Iris pigment epithelial cell (primary cell): ENCODE results near the gene CCDC88B.
A peak's percentile ranks its signal among the peaks of the same experiment; 100 is the strongest.

Experiments
- DNase-seq: peaks from one replicate; pipeline ENCODE4 v3.0.0-alpha.2; 2011; ENCODE audit warnings: low read depth

CCDC88B gene

DNA sequence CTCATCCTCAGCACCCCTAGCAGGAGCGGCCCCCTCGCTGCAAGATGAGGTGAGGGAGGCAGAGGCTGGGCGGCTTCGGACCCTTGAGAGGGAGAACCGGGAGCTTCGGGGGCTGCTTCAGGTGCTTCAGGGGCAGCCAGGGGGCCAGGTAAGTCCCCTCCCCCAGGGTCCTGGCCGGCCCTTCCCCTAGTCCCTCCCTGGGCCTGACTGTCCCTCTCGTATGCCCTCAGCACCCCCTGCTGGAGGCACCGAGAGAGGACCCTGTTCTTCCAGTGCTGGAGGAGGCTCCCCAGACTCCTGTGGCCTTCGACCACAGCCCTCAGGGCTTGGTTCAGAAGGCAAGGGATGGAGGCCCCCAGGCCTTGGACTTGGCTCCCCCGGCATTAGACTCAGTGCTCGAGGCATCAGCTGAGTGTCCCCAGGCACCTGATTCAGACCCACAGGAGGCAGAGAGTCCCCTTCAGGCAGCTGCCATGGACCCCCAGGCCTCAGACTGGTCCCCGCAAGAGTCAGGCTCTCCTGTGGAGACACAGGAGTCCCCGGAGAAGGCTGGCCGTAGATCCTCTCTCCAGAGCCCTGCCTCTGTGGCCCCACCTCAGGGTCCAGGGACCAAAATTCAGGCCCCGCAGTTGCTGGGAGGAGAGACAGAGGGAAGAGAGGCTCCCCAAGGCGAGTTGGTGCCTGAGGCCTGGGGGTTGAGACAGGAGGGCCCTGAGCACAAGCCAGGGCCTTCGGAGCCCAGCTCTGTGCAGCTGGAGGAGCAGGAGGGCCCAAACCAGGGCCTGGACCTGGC, 4.0 kb downstream of the CCDC88B start:
- DNase-seq, result no peak

- no peak for DNase-seq
These were observed 4.8 kb downstream of the CCDC88B start for GRCh38 chr11:64344787-64345186.

DNA sequence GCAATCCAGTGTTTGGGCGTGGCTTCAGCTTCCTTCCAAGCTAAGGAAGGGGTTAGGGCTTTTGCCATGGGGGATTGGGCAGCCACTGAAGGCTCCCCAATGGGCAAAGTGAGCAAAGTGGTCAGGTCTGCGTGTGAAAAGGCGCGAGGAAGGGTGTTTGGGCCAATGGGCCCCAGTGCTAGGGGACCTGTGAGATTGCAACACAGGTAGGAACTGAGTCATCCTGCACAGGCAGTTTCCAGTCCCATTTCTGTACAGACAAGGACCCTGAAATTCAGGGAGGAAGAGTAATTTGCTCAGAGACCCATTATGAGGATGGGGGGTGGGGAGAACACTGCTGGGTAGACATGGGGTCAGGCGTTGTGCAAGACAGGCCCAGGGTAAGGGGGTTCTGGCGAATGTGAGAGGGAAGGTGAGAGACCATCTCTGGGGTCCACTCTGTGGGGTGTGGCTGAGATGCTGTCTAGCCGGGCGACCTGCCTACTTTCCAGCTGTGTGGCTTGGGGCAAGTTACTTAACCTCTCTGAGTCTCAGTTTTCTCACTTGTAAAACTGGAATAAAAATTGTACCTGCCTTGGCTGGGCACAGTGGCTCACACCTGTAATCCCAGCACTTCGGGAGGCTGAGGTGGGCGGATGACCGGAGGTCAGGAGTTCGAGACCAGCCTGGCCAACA, 7.3 kb downstream of the CCDC88B start:
- no peak for DNase-seq

- DNase-seq, result no peak
These were observed 8.5 kb downstream of the CCDC88B start for GRCh38 chr11:64348383-64349024.

GRCh38 chr11:64349025-64349387, 9.0 kb downstream of the CCDC88B start:
- DNase-seq, result no peak

DNA sequence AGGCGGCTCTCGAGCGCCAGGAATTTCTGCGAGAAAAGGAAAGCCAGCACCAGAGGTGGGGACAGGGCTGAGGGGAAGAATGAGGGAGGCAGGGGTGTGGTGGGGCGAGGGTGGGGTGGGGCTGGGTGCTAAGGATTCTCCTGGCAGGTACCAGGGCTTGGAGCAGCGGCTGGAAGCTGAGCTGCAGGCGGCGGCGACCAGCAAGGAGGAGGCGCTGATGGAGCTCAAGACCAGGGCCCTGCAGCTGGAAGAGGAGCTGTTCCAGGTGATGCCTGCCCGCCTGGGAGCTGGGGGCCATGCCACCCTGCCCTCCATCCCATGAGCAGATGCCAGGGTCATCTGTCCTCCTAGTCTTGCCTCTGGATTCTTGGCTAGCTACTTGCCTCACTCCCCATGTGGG, 9.4 kb downstream of the CCDC88B start:
- no peak for DNase-seq

- DNase-seq, result no peak
These were observed 11.2 kb downstream of the CCDC88B start for GRCh38 chr11:64351136-64351631.

DNA sequence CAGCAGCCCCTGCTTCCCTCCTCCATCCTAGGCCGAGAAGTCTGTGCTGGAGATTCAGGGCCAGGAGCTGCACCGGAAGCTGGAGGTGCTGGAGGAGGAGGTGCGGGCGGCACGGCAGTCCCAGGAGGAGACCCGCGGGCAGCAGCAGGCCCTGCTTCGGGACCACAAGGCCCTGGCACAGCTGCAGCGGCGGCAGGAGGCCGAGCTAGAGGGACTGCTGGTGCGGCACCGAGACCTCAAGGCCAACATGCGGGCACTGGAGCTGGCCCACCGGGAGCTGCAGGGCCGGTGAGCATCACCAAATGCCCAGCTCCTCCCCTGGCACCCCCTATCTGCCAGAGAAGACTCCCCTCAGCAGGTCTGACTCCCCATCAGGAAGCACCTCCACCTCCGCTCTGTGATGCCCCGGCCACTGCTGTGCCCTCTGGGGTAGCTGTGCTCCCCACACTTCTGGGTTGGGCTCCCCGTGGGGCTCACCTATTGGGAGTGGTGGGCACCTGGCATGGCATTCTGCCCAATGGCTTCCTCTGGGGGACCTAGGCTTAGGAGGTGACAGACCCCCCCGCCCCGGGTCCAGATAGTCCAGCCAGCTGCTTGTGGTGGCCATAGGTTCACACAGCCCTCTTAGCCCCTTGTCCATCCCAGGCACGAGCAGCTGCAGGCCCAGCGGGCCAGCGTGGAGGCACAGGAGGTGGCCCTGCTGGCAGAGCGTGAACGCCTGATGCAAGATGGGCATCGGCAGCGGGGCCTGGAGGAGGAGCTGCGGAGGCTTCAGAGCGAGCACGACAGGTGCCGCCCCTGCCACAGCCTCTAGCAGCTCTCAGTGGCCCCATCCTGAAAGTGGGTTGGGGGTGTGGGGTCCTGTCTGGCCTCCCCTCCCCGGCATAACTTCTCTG, 12.3 kb downstream of the CCDC88B start:
- no peak for DNase-seq

DNA sequence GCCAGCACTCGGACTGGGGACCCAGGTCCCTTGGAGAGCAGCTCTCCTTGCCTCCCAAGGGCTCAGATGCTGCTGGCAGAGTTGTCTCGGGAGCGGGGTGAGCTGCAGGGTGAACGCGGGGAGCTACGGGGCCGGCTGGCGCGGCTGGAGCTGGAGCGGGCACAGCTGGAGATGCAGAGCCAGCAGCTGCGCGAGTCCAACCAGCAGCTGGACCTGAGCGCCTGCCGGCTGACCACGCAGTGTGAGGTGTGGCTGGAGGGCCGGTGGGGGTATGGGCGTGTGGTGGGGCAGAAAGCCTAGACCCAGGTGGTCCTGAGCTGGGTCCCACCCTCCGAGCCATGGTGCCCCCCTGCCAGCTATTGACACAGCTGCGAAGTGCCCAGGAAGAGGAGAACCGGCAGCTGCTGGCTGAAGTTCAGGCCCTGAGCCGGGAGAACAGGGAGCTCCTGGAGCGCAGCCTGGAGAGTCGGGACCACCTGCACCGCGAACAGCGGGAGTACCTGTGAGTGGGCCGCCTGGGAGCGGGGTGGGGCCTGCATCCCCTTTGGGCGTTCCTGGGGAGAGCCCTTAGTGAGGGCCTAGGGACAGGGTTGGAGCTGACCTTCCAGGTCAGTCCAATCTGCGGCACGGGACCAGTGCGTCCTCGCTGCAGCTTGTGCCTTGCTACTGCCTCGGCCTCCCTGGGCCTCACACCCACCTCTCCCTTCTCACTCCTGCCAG, 13.2 kb downstream of the CCDC88B start:
- no peak for DNase-seq

DNA sequence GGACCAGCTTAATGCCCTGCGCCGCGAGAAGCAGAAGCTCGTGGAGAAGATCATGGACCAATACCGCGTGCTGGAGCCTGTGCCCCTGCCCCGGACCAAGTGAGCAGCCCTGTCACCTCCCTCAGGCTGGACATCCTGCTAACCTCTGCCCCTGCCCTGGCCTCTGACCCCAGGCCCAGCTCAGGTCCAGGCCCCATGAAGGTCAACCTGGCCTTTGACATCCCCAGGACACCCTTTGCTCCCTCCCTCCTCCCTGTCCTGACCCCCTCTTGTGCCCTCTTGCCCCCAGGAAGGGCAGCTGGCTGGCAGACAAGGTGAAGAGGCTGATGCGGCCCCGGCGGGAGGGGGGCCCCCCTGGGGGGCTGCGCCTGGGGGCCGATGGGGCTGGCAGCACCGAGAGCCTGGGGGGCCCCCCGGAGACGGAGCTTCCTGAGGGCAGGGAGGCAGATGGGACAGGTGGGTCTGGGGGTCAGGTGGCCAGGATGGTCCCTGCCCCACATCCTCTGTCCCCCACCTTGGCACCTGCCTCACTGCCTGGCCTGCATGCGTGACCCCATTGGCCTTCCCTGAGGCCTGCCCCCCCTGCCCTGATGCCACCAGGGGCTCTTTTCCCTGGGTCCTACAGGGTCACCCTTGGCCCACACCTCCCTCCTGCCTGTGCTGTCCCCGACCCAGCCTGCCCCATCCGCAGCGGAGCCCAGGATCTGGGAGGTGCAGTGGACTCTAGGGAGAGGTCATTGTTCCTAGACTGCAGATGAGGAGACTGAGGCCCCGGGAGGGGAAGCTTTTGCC, 13.9 kb downstream of the CCDC88B start:
- no peak for DNase-seq

GRCh38 chr11:64355078-64355940, 15.3 kb downstream of the CCDC88B start:
- DNase-seq, result peak; percentile 80

DNA sequence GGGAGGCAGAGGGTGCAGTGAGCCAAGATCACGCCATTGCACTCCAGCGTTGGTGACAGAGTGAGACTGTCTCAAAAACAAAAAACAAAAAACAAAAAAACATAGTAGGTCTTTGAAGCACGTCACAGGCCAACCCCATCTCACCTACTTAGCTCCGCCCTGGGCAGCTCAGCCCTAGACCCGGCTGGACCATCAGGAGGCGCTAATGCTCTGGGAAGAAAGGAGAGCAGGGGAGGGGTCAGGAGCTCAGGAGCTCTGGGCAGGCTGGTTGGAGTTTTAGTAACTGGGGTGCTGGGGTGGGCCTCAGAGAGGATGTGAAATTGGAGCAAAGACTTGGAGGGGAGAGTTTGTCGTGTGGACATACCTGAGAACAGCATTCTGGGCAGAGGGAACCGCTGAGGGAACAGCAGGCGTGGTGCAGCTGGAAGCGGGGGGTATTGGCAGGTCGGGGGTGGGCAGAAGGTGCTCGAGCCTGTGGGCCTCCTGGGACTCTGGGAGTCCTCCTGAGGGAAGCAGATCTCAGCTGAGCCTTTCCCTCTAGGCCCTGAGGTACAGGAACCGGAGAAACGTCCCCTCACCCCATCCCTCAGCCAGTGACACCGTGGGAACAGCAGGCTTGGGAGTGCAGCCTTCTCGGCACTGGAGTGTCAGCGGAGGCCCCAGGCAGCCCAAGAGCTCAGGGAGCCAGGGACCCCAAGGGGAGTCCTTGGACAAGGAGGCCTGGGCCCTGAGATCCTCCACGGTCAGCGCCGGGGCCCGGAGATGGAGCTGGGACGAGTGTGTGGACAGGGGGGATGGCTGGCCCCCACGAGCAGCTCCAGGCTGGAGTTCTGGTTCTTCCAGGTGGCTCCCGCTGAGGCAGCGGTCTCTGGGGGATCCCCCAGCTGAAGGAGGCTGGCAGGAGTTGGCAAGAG, 16.8 kb downstream of the CCDC88B start:
- DNase-seq, result peak; percentile 48

- no peak for DNase-seq
These were observed 17.4 kb downstream of the CCDC88B start for GRCh38 chr11:64357446-64357845.

DNA sequence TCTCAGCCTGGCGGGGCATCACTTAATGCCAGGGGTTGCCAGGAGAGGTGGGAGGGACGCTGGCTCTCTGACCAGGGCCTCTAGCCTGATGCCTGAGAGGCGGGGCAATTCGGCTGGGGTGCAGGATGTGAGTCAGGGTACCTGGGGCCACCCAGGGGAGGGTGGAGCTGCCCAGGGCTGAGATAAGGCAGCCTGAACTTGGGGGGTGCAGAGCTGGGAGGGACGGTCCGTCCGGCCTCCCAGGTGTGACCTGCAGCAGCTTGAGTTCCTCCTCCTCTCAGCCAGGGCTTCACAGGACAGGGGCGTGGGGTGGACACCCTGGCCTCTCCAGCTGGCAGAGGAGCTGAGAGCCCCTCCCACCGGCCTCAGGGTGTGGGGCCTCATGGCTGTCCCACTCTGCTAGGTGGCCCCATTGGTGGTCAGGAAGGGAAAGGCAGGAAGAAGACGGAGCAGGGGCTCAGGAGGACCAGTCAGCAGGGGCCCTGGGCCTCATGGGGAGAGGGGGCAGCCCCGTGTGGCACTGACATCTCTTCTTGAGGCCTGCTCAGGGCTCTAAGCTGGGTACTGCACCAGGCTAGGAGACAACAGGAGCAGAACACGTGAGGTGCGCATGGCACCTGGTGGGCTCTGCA, 18.0 kb downstream of the CCDC88B start:
- DNase-seq, result no peak

- DNase-seq, result no peak
These were observed 18.5 kb downstream of the CCDC88B start for GRCh38 chr11:64358536-64358906.

DNA sequence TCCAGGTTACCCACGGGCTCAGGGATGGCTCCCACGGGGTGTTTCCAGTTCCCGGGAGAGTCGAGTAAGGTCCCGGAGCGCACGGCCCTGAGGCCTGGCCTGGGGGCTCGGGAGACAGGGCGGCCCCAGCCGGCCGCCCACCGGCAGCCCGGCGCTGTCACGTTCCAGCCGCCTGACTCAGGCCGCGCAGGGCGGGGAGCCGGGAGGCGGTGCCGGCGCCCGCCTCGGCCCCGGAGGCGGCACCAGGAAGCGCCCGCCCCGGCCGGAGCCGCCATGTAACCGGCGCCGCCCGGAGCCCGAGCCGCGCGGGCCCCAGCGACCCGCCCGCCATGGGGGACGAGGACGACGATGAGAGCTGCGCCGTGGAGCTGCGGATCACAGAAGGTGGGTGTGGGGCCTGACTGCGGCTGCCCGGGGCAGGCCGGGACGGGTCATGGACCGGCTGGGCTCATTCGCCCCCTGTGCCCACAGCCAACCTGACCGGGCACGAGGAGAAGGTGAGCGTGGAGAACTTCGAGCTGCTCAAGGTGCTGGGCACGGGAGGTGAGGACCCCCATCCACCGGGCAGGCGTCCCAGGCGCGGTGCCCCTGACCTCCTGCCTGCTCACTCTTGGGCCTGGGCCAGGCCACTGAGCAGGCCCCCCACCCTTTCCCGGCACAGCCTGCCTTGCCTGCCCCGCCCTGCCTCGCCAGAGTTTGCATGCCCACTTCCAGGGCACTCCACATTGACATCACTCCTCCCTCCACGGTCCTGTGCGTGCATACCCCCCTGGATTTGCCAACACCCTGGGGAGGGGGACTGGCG, 19.1 kb downstream of the CCDC88B start, which contains the start of gene RPS6KA4:
RPS6KA4 (plus strand) TSS at position 256 of the 805 bp plus-strand sequence; CDS start at position 330, 74 bp downstream.
- DNase-seq, result peak; percentile 62
